Astrocyte (in vitro differentiated cells and primary cell): ENCODE data around the gene RNPC3.

Experiments used
- CTCF ChIP-seq: IDR thresholded peaks from 2 replicates; pipeline ENCODE4 v1.5.1; 2011; ENCODE audit warnings: low read depth, mild to moderate bottlenecking, inconsistent platforms, low read length, moderate library complexity; ENCODE audit not compliant: insufficient read depth
- EZH2 ChIP-seq: IDR thresholded peaks from 2 replicates; pipeline ENCODE4 v1.6.1; 2012; ENCODE audit warnings: mild to moderate bottlenecking, low read length, inconsistent platforms; ENCODE audit not compliant: insufficient read depth

- TF ChIP-seq EZH2: no peak
- no peak for TF ChIP-seq CTCF
Observed at GRCh38 chr1:103516693-103517092, 8.8 kb upstream of the RNPC3 start.
